Erythroblast (primary cell): ENCODE results near the gene FAM20C.

Source experiments
- DNase-seq, 2 experiments: peaks; one replicate each; lab custom pipeline; 2025; lab: John Stamatoyannopoulos, UW
- GATA1 ChIP-seq: IDR thresholded peaks from 2 replicates; pipeline ENCODE4 v1.6.1; 2011; ENCODE audit warnings: low read depth, mild to moderate bottlenecking, control low read depth, low read length, moderate library complexity
- POLR2A ChIP-seq: IDR thresholded peaks from 2 replicates; pipeline ENCODE4 v1.6.1; 2011; ENCODE audit warnings: mild to moderate bottlenecking, low read length

FAM20C gene

GRCh38 chr7:260441-261281, 68.3 kb downstream of the FAM20C start:
- TF ChIP-seq POLR2A, result no peak
- TF ChIP-seq GATA1, result no peak
- no peak for DNase-seq

- DNase-seq, result no peak
These were observed 69.2 kb downstream of the FAM20C start for GRCh38 chr7:261341-262250.

GRCh38 chr7:262251-262572, 69.8 kb downstream of the FAM20C start:
- no peak for DNase-seq
- no peak for TF ChIP-seq GATA1
- no peak for TF ChIP-seq POLR2A

More at GRCh38 chr7:261341-262250, 69.2 kb downstream of the FAM20C start:
- no peak for TF ChIP-seq GATA1
- no peak for TF ChIP-seq POLR2A

- DNase-seq, result peak; percentile 11 to 25
These were observed 70.4 kb downstream of the FAM20C start for GRCh38 chr7:262631-263311.

- peak in 1 of 2 experiments; percentile 20 for DNase-seq
These were observed 71.3 kb downstream of the FAM20C start for GRCh38 chr7:263483-264351.

GRCh38 chr7:264541-265191, 72.3 kb downstream of the FAM20C start:
- no peak for DNase-seq

GRCh38 chr7:265192-265997, 73.0 kb downstream of the FAM20C start:
- no peak for DNase-seq
- TF ChIP-seq GATA1 (no peak), POLR2A (no peak)

More at GRCh38 chr7:264541-265191, 72.3 kb downstream of the FAM20C start:
- TF ChIP-seq POLR2A (no peak), GATA1 (no peak)

GRCh38 chr7:265998-266850, 73.9 kb downstream of the FAM20C start:
- TF ChIP-seq GATA1 (no peak), POLR2A (no peak)
- no peak for DNase-seq

GRCh38 chr7:266851-267840, 74.8 kb downstream of the FAM20C start:
- no peak for DNase-seq
- TF ChIP-seq POLR2A (no peak), GATA1 (no peak)

GRCh38 chr7:268991-269390, 76.6 kb downstream of the FAM20C start:
- DNase-seq, result no peak
- TF ChIP-seq POLR2A (no peak), GATA1 (no peak)
